CD4-positive, alpha-beta T cell (primary cell): ENCODE data around the gene FGF10. TPM values are rescaled to one million over a fixed set of nuclear protein-coding genes. Genes with fewer than 3 reads are reported as not detected.

Experiments used
- ATAC-seq: fragments of 200-7000 bp; cut with Tn5 transposase; one replicate; pipeline ENCODE4 v1.10.0; 2022; ENCODE audit warnings: mild to moderate bottlenecking; ENCODE audit not compliant: poor library complexity
- CTCF ChIA-PET: fragments of 350-600 bp; sonication (Branson Sonifier 250); formaldehyde crosslinking; loops from one replicate; lab custom pipeline; 2021; ENCODE audit warnings: antibody characterized with exemption, inconsistent platforms; lab: Charles Lee
- POLR2A ChIA-PET: fragments of 350-600 bp; sonication (Branson Sonifier 250); formaldehyde crosslinking; loops from one replicate; lab custom pipeline; 2021; ENCODE audit warnings: antibody characterized with exemption, inconsistent platforms; lab: Charles Lee
- DNase-seq, 14 experiments: peaks; one replicate each; pipeline ENCODE4 v3.0.0-alpha.2; 2013 to 2020; ENCODE audit warnings: mixed read lengths in 2 of 14
- H3K27ac ChIP-seq, 2 donors: one replicate each; pipeline versions ENCODE4 v1.5.1 to v1.7.0; 2013; ENCODE audit warnings: low read length in 2 of 2, low read depth in 1 of 2, mild to moderate bottlenecking in 1 of 2
- H3K27me3 ChIP-seq, 2 experiments: 1 replicate in 1 of 2; 2 replicates in 1 of 2; pipeline versions ENCODE4 v1.6.1 to v1.7.0; 2013; ENCODE audit warnings: low read length in 2 of 2, control low read depth in 1 of 2, mild to moderate bottlenecking in 1 of 2, moderate library complexity in 1 of 2; ENCODE audit not compliant: insufficient read depth in 2 of 2, control insufficient read depth in 1 of 2
- H3K36me3 ChIP-seq: one replicate; pipeline ENCODE4 v1.6.1; 2013; ENCODE audit warnings: low read length, control low read depth; ENCODE audit not compliant: insufficient read depth
- H3K4me1 ChIP-seq: one replicate; pipeline ENCODE4 v1.6.1; 2013; ENCODE audit warnings: low read length, control low read depth; ENCODE audit not compliant: insufficient read depth
- H3K4me3 ChIP-seq: one replicate; pipeline ENCODE4 v1.5.1; 2013; ENCODE audit warnings: mild to moderate bottlenecking, low read length, moderate library complexity
- H3K9me3 ChIP-seq, 2 experiments: 1 replicate in 1 of 2; 2 replicates in 1 of 2; pipeline versions ENCODE4 v1.6.1 to v1.7.0; 2013; ENCODE audit warnings: low read length in 2 of 2, mild to moderate bottlenecking in 2 of 2, control low read depth in 1 of 2, moderate library complexity in 1 of 2; ENCODE audit not compliant: control insufficient read depth in 1 of 2, insufficient read depth in 1 of 2
- H3K27ac Mint-ChIP-seq: one replicate; pipeline ENCODE4 v1.8.0; 2020; ENCODE audit warnings: mixed read lengths
- H3K27me3 Mint-ChIP-seq: one replicate; pipeline ENCODE4 v1.8.0; 2021; ENCODE audit warnings: mixed read lengths
- H3K36me3 Mint-ChIP-seq: one replicate; pipeline ENCODE4 v1.8.0; 2021; ENCODE audit warnings: low read depth, mixed read lengths
- H3K4me1 Mint-ChIP-seq: one replicate; pipeline ENCODE4 v1.8.0; 2021; ENCODE audit warnings: low read depth, mixed read lengths
- H3K4me3 Mint-ChIP-seq: one replicate; pipeline ENCODE4 v1.8.0; 2020; ENCODE audit warnings: mild to moderate bottlenecking, mixed read lengths
- H3K9me3 Mint-ChIP-seq: one replicate; pipeline ENCODE4 v1.8.0; 2020; ENCODE audit warnings: mixed read lengths
- intact Hi-C, 2 experiments: fragments of 100-400 bp; cut with DNase I in 1 of 2; cut with micrococcal nuclease in 1 of 2; formaldehyde crosslinking; loops; one replicate each; pipeline versions ENCODE4 v1.15.1 to v1.9.0; 2023 to 2025; cut with DNase I, micrococcal nuclease
- total RNA-seq, 174 experiments: library from RNA in 2 of 174; stranded (reverse) in 2 of 174; gene quantifications; one replicate each; pipeline ENCODE4 v1.2.3 and lab custom pipeline; 2021 to 2026
- TF ChIP-seq, protein P1 (sequence below): fragments of 200-600 bp; IDR thresholded peaks from one replicate; pipeline ENCODE4 v1.8.0; 2022; ENCODE audit warnings: antibody characterized with exemption, mild to moderate bottlenecking

The FGF10 gene
- total RNA-seq, 2 experiments from 2014 or later: not detected

DNA sequence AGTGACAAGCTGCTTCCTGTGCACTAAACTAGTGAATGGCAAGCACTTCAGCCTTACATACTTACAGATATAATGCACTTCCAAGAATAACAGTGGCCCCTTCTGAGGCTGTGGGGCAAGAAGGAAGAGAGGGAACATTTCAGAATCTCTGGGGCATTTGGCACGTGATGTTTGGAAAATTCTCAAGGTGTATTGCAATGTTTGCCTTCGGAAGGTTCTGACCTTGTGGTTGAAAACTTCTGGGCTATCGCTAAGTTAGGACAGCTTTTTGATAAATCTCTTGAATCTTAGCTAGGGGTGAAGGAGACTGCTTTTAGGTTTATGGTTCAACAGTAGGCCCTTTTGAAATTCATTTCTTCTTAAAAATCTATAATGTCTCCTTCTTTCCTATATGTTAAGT lies 7.1 kb upstream of the FGF10 start:
- no peaks in the 10 kb centered on the region for H3K9me3 ChIP-seq
- ChIA-PET CTCF (interaction anchor here (0.6 kb wide), 1 partner anchor 1780 kb away, joined by 3 read pairs; no protein-coding TSS in a partner anchor), POLR2A (no interaction called here)
- DNase-seq (no peak), ATAC-seq (no peak)
- Mint-ChIP-seq H3K4me1 (no peaks in the 10 kb centered on the region), H3K36me3 (no peaks in the 10 kb centered on the region), H3K27ac (no peak overlapping the region), H3K9me3 (peaks cover 4% of the 10 kb centered on the region), H3K4me3 (no peak overlapping the region), H3K27me3 (peaks cover 8% of the 10 kb centered on the region)
- no peaks in the 10 kb centered on the region for H3K27me3 ChIP-seq
- no peaks in the 10 kb centered on the region for H3K36me3 ChIP-seq
- no peak overlapping the region for H3K4me3 ChIP-seq
- TF ChIP-seq, protein P1, sequence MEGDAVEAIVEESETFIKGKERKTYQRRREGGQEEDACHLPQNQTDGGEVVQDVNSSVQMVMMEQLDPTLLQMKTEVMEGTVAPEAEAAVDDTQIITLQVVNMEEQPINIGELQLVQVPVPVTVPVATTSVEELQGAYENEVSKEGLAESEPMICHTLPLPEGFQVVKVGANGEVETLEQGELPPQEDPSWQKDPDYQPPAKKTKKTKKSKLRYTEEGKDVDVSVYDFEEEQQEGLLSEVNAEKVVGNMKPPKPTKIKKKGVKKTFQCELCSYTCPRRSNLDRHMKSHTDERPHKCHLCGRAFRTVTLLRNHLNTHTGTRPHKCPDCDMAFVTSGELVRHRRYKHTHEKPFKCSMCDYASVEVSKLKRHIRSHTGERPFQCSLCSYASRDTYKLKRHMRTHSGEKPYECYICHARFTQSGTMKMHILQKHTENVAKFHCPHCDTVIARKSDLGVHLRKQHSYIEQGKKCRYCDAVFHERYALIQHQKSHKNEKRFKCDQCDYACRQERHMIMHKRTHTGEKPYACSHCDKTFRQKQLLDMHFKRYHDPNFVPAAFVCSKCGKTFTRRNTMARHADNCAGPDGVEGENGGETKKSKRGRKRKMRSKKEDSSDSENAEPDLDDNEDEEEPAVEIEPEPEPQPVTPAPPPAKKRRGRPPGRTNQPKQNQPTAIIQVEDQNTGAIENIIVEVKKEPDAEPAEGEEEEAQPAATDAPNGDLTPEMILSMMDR: no peak
- no peaks in the 10 kb centered on the region for H3K4me1 ChIP-seq
- intact Hi-C loops: no loop called here
- H3K27ac ChIP-seq: no peak overlapping the region

DNA sequence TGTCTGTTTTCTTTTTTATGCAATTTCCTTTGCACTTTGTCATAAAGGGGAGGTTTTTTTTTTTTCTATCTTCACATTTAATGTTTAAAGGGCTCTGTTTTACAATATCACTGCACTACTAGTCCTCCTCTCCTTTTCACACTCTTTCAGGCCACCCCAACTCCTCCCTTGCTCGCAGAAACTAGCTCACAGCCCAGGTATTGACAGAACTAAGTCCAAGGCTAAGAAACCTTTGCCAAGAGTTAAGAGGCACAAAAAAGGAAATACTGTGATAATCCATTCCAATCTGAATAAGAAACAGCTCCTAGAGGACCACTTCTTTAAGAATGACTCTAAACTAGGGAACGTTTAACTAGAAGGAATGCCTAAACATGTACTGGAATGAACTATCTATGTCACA lies 1.1 kb upstream of the FGF10 start:
- ATAC-seq (no peak), DNase-seq (no peak)
- Mint-ChIP-seq H3K4me1 (no peaks in the 10 kb centered on the region), H3K4me3 (no peak overlapping the region), H3K36me3 (no peaks in the 10 kb centered on the region), H3K27me3 (peaks cover 48% of the 10 kb centered on the region), H3K9me3 (no peaks in the 10 kb centered on the region), H3K27ac (no peak overlapping the region)
- peaks cover 25 to 41% of the 10 kb centered on the region in 2 experiments for H3K27me3 ChIP-seq
- no peak overlapping the region for H3K27ac ChIP-seq
- H3K36me3 ChIP-seq: no peaks in the 10 kb centered on the region
- H3K4me3 ChIP-seq: no peak overlapping the region
- TF ChIP-seq, protein P1: no peak
- peaks cover 0 to 15% of the 10 kb centered on the region in 2 experiments for H3K9me3 ChIP-seq
- intact Hi-C loops: no loop called here
- CTCF ChIA-PET: no interaction called here
- H3K4me1 ChIP-seq: peaks cover 3% of the 10 kb centered on the region
- POLR2A ChIA-PET: no interaction called here

DNA sequence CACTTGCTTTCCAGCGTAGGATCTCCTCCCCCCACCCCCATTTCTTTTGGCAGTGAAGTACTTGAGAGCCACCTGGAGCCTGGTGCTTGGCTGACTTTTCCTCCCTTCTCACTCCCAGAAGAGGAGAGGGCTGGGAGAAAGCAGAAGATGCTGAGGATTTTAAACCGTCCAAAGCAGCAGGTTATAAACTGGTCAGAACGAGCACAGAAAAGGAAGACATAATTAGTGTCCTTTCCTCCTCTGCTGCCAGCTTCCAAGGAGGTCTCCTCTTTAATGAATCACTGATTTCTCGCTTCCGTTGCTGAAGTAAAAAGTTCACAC lies 563 bp upstream of the FGF10 start:
- CTCF ChIA-PET: no interaction called here
- POLR2A ChIA-PET: no interaction called here
- H3K36me3 ChIP-seq: no peaks in the 10 kb centered on the region
- Mint-ChIP-seq H3K9me3 (no peaks in the 10 kb centered on the region), H3K4me1 (no peaks in the 10 kb centered on the region), H3K36me3 (no peaks in the 10 kb centered on the region), H3K27me3 (peaks cover 48% of the 10 kb centered on the region), H3K27ac (no peak overlapping the region), H3K4me3 (no peak overlapping the region)
- DNase-seq: no peak
- H3K4me1 ChIP-seq: peaks cover 3% of the 10 kb centered on the region
- peaks cover 0 to 15% of the 10 kb centered on the region in 2 experiments for H3K9me3 ChIP-seq
- H3K27me3 ChIP-seq: peaks cover 25 to 41% of the 10 kb centered on the region in 2 experiments
- no peak overlapping the region for H3K4me3 ChIP-seq
- H3K27ac ChIP-seq: no peak overlapping the region
- TF ChIP-seq, protein P1: no peak
- ATAC-seq: no peak
- intact Hi-C loops: no loop called here
